NT2/D1 (cell line): ENCODE results near the gene IBA57.

Experiments used
- YY1 ChIP-seq: IDR thresholded peaks from 2 replicates; pipeline ENCODE4 v1.6.1; 2011; ENCODE audit not compliant: insufficient read length, insufficient read depth
- ZNF274 ChIP-seq: IDR thresholded peaks from 2 replicates; pipeline ENCODE4 v1.6.1; 2011; ENCODE audit warnings: mild to moderate bottlenecking, low read depth, low read length

DNA sequence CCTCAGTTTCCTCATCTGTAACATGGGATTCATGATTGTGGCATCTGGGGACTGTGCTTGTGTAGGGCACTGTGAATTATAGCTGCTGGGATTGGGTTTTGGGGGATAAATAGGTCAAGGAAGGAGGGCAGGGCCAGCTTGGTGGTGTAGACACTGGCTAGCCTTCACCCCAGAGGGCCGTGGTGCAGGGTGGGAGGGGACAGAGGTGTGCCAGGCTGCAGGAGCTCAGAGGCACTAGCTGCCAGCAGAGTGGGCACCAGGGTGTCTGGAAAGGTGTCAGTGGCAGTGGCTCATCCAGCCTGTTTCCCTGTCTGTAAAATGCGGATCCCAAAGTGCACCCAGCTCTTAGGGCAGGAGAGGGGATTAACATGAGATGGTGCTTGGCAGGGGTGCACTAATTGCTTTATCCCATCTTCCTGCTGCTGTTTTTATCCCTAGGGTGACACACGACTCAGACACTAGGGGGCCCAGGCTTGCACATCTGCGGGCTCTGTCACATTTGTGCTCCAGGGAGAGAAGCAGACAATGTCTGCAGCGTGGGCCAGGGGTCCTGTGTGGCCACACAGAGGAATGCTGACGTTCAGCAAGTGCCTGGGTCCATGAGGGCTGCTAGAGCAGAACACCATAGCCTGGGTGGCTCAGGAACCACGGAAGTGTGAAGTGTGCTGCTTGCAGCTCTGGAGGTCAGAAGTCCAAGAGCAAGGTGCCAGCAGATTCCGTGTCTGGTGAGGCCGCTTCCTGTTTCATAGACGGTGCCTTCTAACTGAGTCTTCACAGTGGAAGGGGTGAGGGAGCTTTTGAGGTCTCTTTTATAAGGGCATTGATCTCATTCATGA is 61.6 kb downstream of the IBA57 start:
- TF ChIP-seq YY1, result no peak
- no peak for TF ChIP-seq ZNF274
